Mucosa of rectum (tissue), 2 donors: ENCODE data around the gene PAM.

Experiments
- H3K27ac ChIP-seq, 2 donors: one replicate each; pipeline ENCODE4 v1.7.0; 2013; ENCODE audit warnings: inconsistent platforms in 2 of 2, low read depth in 2 of 2, low read length in 2 of 2
- H3K27me3 ChIP-seq, 2 donors: one replicate each; pipeline ENCODE4 v1.7.0; 2013; ENCODE audit warnings: low read length in 2 of 2; ENCODE audit not compliant: control insufficient read depth in 2 of 2, insufficient read depth in 2 of 2
- H3K36me3 ChIP-seq, 2 donors: one replicate each; pipeline ENCODE4 v1.7.0; 2013; ENCODE audit warnings: low read length in 2 of 2; ENCODE audit not compliant: control insufficient read depth in 2 of 2, insufficient read depth in 2 of 2
- H3K4me1 ChIP-seq, 2 donors: one replicate each; pipeline ENCODE4 v1.7.0; 2013; ENCODE audit warnings: low read length in 2 of 2, mild to moderate bottlenecking in 1 of 2; ENCODE audit not compliant: control insufficient read depth in 2 of 2, insufficient read depth in 2 of 2
- H3K4me3 ChIP-seq, 2 donors: one replicate each; pipeline ENCODE4 v1.7.0; 2013; ENCODE audit warnings: low read length in 2 of 2
- H3K9ac ChIP-seq, 2 donors: one replicate each; pipeline ENCODE4 v1.7.0; 2013; ENCODE audit warnings: low read length in 2 of 2, low read depth in 1 of 2, mild to moderate bottlenecking in 1 of 2
- H3K9me3 ChIP-seq, 2 donors: one replicate each; pipeline ENCODE4 v1.7.0; 2013; ENCODE audit warnings: low read length in 2 of 2; ENCODE audit not compliant: control insufficient read depth in 2 of 2
- donor health status: healthy.
- donor health status: Normal muscosa, but diverticular disease.

Gene PAM

GRCh38 chr5:102922111-102922720 is 167.1 kb downstream of the PAM start:
- no peaks in the 10 kb centered on the region for H3K27me3 ChIP-seq
- H3K27ac ChIP-seq: no peak overlapping the region
- peaks cover 0 to 8% of the 10 kb centered on the region in 2 donors for H3K4me1 ChIP-seq
- H3K9ac ChIP-seq: no peak overlapping the region
- peaks cover 0 to 2% of the 10 kb centered on the region in 2 donors for H3K36me3 ChIP-seq
- H3K9me3 ChIP-seq: no peaks in the 10 kb centered on the region
- no peak overlapping the region for H3K4me3 ChIP-seq

GRCh38 chr5:102922799-102923477 is 167.8 kb downstream of the PAM start:
- peaks cover 0 to 3% of the 10 kb centered on the region in 2 donors for H3K36me3 ChIP-seq
- H3K4me3 ChIP-seq: no peak overlapping the region
- H3K9ac ChIP-seq: no peak overlapping the region
- no peak overlapping the region for H3K27ac ChIP-seq
- no peaks in the 10 kb centered on the region for H3K9me3 ChIP-seq
- peaks cover 0 to 8% of the 10 kb centered on the region in 2 donors for H3K4me1 ChIP-seq
- H3K27me3 ChIP-seq: no peaks in the 10 kb centered on the region

GRCh38 chr5:102924963-102925362 is 169.9 kb downstream of the PAM start:
- no peak overlapping the region for H3K9ac ChIP-seq
- no peak overlapping the region for H3K27ac ChIP-seq
- no peaks in the 10 kb centered on the region for H3K27me3 ChIP-seq
- H3K36me3 ChIP-seq: peaks cover 0 to 3% of the 10 kb centered on the region in 2 donors
- H3K4me1 ChIP-seq: peaks cover 0 to 8% of the 10 kb centered on the region in 2 donors
- H3K9me3 ChIP-seq: no peaks in the 10 kb centered on the region
- no peak overlapping the region for H3K4me3 ChIP-seq

- Histone ChIP-seq H3K4me3 (no peak overlapping the region), H3K36me3 (peaks cover 0 to 3% of the 10 kb centered on the region in 2 donors), H3K9ac (no peak overlapping the region), H3K27me3 (no peaks in the 10 kb centered on the region), H3K4me1 (peaks cover 0 to 7% of the 10 kb centered on the region in 2 donors), H3K27ac (no peak overlapping the region), H3K9me3 (no peaks in the 10 kb centered on the region)
Measured at GRCh38 chr5:102927007-102927406, 171.9 kb downstream of the PAM start.

- Histone ChIP-seq H3K27me3 (no peaks in the 10 kb centered on the region), H3K9me3 (no peaks in the 10 kb centered on the region), H3K9ac (no peak overlapping the region), H3K36me3 (peaks cover 0 to 3% of the 10 kb centered on the region in 2 donors), H3K27ac (no peak overlapping the region), H3K4me3 (no peak overlapping the region), H3K4me1 (no peaks in the 10 kb centered on the region)
Measured at GRCh38 chr5:102930244-102930643, 175.1 kb downstream of the PAM start.

GRCh38 chr5:102931085-102931725 is 176.1 kb downstream of the PAM start:
- Histone ChIP-seq H3K27ac (no peak overlapping the region), H3K27me3 (no peaks in the 10 kb centered on the region), H3K4me1 (no peaks in the 10 kb centered on the region), H3K9ac (no peak overlapping the region), H3K36me3 (peaks cover 0 to 3% of the 10 kb centered on the region in 2 donors), H3K4me3 (no peak overlapping the region), H3K9me3 (no peaks in the 10 kb centered on the region)

GRCh38 chr5:102932781-102933180 is 177.7 kb downstream of the PAM start:
- no peak overlapping the region for H3K4me3 ChIP-seq
- no peaks in the 10 kb centered on the region for H3K27me3 ChIP-seq
- H3K4me1 ChIP-seq: no peaks in the 10 kb centered on the region
- no peak overlapping the region for H3K27ac ChIP-seq
- H3K9ac ChIP-seq: no peak overlapping the region
- no peaks in the 10 kb centered on the region for H3K36me3 ChIP-seq
- no peaks in the 10 kb centered on the region for H3K9me3 ChIP-seq

- Histone ChIP-seq H3K4me1 (no peaks in the 10 kb centered on the region), H3K27ac (no peak overlapping the region), H3K9me3 (no peaks in the 10 kb centered on the region), H3K36me3 (no peaks in the 10 kb centered on the region), H3K27me3 (no peaks in the 10 kb centered on the region), H3K4me3 (no peak overlapping the region), H3K9ac (no peak overlapping the region)
Measured at GRCh38 chr5:102933316-102933715, 178.2 kb downstream of the PAM start.

- Histone ChIP-seq H3K4me3 (no peak overlapping the region), H3K36me3 (no peaks in the 10 kb centered on the region), H3K27me3 (no peaks in the 10 kb centered on the region), H3K4me1 (no peaks in the 10 kb centered on the region), H3K27ac (no peak overlapping the region), H3K9me3 (no peaks in the 10 kb centered on the region), H3K9ac (no peak overlapping the region)
Measured at GRCh38 chr5:102933721-102934459, 178.8 kb downstream of the PAM start.

- H3K9ac ChIP-seq: no peak overlapping the region
- H3K9me3 ChIP-seq: no peaks in the 10 kb centered on the region
- H3K27me3 ChIP-seq: no peaks in the 10 kb centered on the region
- no peak overlapping the region for H3K27ac ChIP-seq
- H3K4me3 ChIP-seq: no peak overlapping the region
- H3K36me3 ChIP-seq: no peaks in the 10 kb centered on the region
- H3K4me1 ChIP-seq: no peaks in the 10 kb centered on the region
Measured at GRCh38 chr5:102937894-102938293, 182.8 kb downstream of the PAM start.
